ENCODE data around the gene SCARB2.
"Not testable (repeated sequence)": the region's sequence is repeated elsewhere in the genome, so short reads cannot be mapped to it uniquely, and the experiment has no call there.

Gene SCARB2

GRCh38 chr4:76213415-76214176 lies at the start of gene SCARB2:
TSS of gene SCARB2 (minus strand) at chr4:76213824. CDS start at chr4:76213543, 281 bp downstream.
- DNase-seq = no peak

GRCh38 chr4:76260571-76260970 lies 46.9 kb upstream of the SCARB2 start:
- no peak for DNase-seq

GRCh38 chr4:76257824-76258223 lies 44.2 kb upstream of the SCARB2 start:
- DNase-seq = no peak

GRCh38 chr4:76256968-76257367 lies 43.3 kb upstream of the SCARB2 start:
- DNase-seq = no peak

- no peak for DNase-seq
Measured at GRCh38 chr4:76256032-76256431, 42.4 kb upstream of the SCARB2 start.

- no peak for DNase-seq
Measured at GRCh38 chr4:76253511-76253910, 39.9 kb upstream of the SCARB2 start.

GRCh38 chr4:76252271-76252653 lies 38.6 kb upstream of the SCARB2 start:
- DNase-seq = no peak

GRCh38 chr4:76251441-76252270 lies 38.0 kb upstream of the SCARB2 start, which contains the start of gene FAM47E:
TSS of gene FAM47E (plus strand) at chr4:76251721. CDS start at chr4:76251747, 26 bp downstream.
- DNase-seq = peak; percentile 81

- DNase-seq = no peak
Measured at GRCh38 chr4:76250962-76251361, 37.3 kb upstream of the SCARB2 start.

GRCh38 chr4:76246852-76247251 lies 33.2 kb upstream of the SCARB2 start:
- DNase-seq = no peak

- DNase-seq = no peak
Measured at GRCh38 chr4:76246025-76246424, 32.4 kb upstream of the SCARB2 start.

GRCh38 chr4:76243877-76244276 lies 30.3 kb upstream of the SCARB2 start:
- not testable (repeated sequence) for DNase-seq

GRCh38 chr4:76240236-76240635 lies 26.6 kb upstream of the SCARB2 start:
- no peak for DNase-seq

- DNase-seq = no peak
Measured at GRCh38 chr4:76238701-76239100, 25.1 kb upstream of the SCARB2 start.

- DNase-seq = no peak
Measured at GRCh38 chr4:76238236-76238635, 24.6 kb upstream of the SCARB2 start.

- no peak for DNase-seq
Measured at GRCh38 chr4:76235915-76236314, 22.3 kb upstream of the SCARB2 start.

GRCh38 chr4:76235407-76235806 lies 21.8 kb upstream of the SCARB2 start:
- DNase-seq = no peak

- no peak for DNase-seq
Measured at GRCh38 chr4:76234679-76235044, 21.0 kb upstream of the SCARB2 start.

- no peak for DNase-seq
Measured at GRCh38 chr4:76233967-76234678, 20.5 kb upstream of the SCARB2 start.

- no peak for DNase-seq
Measured at GRCh38 chr4:76233529-76233928, 19.9 kb upstream of the SCARB2 start.

- no peak for DNase-seq
Measured at GRCh38 chr4:76233083-76233482, 19.5 kb upstream of the SCARB2 start.

- DNase-seq = no peak
Measured at GRCh38 chr4:76232681-76233080, 19.1 kb upstream of the SCARB2 start.

- DNase-seq = no peak
Measured at GRCh38 chr4:76226418-76226817, 12.8 kb upstream of the SCARB2 start.

GRCh38 chr4:76224171-76224570 lies 10.5 kb upstream of the SCARB2 start:
- no peak for DNase-seq
